Measurements from ENCODE around the gene KHDRBS2. TPM values are rescaled to one million over a fixed set of nuclear protein-coding genes. Genes with fewer than 3 reads are reported as not detected.

Gene KHDRBS2
- polyA plus RNA-seq, 1 of the 3 experiments (the other 2 are of a cell fraction): not detected

DNA sequence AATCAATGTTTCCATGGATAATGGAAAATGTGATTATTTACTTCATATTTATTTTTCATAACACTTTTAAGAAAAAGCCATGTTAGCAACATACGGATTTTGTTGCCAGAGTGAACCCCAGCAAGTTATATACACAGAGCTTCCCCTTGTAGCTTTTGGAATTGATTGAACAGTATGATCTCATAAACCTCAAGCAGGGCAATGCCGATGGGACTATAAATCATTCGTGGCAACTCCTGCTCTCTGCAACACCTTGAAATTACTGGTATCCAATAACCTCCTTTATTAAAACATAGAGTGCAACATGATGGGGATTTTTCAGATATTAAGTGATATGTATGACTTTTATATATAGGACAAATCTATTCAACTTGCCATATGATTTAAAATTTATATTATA, 428.5 kb downstream of the KHDRBS2 start:
- 10% methylated on average over 3 of the region's 3 CpGs for WGBS (ENCODE audit: low lambda C conversion rate)
- no peaks in the 10 kb centered on the region for H3K27me3 ChIP-seq (ENCODE audit: insufficient read depth)
- H3K9me2 ChIP-seq: no peaks in the 10 kb centered on the region
- no peak overlapping the region for H3K9ac ChIP-seq
- no peaks in the 10 kb centered on the region for H3F3A ChIP-seq (replicated peaks; ENCODE audit: insufficient read depth)
- TF ChIP-seq, protein P1, sequence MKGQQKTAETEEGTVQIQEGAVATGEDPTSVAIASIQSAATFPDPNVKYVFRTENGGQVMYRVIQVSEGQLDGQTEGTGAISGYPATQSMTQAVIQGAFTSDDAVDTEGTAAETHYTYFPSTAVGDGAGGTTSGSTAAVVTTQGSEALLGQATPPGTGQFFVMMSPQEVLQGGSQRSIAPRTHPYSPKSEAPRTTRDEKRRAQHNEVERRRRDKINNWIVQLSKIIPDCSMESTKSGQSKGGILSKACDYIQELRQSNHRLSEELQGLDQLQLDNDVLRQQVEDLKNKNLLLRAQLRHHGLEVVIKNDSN (IDR thresholded peaks at IDR 0.05; ENCODE audit: borderline replicate concordance, low read depth): no peak
- TF ChIP-seq RFX5 (IDR thresholded peaks at IDR 0.05; ENCODE audit: low read length): no peak
- TF ChIP-seq, protein P2, sequence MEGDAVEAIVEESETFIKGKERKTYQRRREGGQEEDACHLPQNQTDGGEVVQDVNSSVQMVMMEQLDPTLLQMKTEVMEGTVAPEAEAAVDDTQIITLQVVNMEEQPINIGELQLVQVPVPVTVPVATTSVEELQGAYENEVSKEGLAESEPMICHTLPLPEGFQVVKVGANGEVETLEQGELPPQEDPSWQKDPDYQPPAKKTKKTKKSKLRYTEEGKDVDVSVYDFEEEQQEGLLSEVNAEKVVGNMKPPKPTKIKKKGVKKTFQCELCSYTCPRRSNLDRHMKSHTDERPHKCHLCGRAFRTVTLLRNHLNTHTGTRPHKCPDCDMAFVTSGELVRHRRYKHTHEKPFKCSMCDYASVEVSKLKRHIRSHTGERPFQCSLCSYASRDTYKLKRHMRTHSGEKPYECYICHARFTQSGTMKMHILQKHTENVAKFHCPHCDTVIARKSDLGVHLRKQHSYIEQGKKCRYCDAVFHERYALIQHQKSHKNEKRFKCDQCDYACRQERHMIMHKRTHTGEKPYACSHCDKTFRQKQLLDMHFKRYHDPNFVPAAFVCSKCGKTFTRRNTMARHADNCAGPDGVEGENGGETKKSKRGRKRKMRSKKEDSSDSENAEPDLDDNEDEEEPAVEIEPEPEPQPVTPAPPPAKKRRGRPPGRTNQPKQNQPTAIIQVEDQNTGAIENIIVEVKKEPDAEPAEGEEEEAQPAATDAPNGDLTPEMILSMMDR (IDR thresholded peaks at IDR 0.05): no peak
- no peak for TF ChIP-seq MXI1 (IDR thresholded peaks at IDR 0.05; ENCODE audit: low read depth, low read length)
- TF ChIP-seq FOSL2 (IDR thresholded peaks at IDR 0.05; ENCODE audit: borderline replicate concordance, low read depth): no peak
- no peak for TF ChIP-seq YY1 (IDR thresholded peaks at IDR 0.05; ENCODE audit: low read depth)
- no peak for TF ChIP-seq NRF1 (IDR thresholded peaks at IDR 0.05; ENCODE audit: low read depth, low read length)
- TF ChIP-seq JUND (IDR thresholded peaks at IDR 0.05): no peak
- TF ChIP-seq, protein P3, sequence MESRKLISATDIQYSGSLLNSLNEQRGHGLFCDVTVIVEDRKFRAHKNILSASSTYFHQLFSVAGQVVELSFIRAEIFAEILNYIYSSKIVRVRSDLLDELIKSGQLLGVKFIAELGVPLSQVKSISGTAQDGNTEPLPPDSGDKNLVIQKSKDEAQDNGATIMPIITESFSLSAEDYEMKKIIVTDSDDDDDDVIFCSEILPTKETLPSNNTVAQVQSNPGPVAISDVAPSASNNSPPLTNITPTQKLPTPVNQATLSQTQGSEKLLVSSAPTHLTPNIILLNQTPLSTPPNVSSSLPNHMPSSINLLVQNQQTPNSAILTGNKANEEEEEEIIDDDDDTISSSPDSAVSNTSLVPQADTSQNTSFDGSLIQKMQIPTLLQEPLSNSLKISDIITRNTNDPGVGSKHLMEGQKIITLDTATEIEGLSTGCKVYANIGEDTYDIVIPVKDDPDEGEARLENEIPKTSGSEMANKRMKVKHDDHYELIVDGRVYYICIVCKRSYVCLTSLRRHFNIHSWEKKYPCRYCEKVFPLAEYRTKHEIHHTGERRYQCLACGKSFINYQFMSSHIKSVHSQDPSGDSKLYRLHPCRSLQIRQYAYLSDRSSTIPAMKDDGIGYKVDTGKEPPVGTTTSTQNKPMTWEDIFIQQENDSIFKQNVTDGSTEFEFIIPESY (IDR thresholded peaks at IDR 0.05; ENCODE audit: borderline replicate concordance, low read depth): no peak
- no peak for TF ChIP-seq TAF1 (IDR thresholded peaks at IDR 0.05; ENCODE audit: borderline replicate concordance, low read depth, low read length)
- TF ChIP-seq GATA2 (CRISPR knock-in tag; IDR thresholded peaks at IDR 0.05): no peak
- TF ChIP-seq GABPA (IDR thresholded peaks at IDR 0.05; ENCODE audit: low read depth): no peak
- TF ChIP-seq EZH2phosphoT487 (IDR thresholded peaks at IDR 0.05; ENCODE audit: borderline replicate concordance, low read depth): no peak
- TF ChIP-seq, protein P4, sequence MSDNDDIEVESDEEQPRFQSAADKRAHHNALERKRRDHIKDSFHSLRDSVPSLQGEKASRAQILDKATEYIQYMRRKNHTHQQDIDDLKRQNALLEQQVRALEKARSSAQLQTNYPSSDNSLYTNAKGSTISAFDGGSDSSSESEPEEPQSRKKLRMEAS (IDR thresholded peaks at IDR 0.05; ENCODE audit: low read depth): no peak
- TF ChIP-seq MEF2A (IDR thresholded peaks at IDR 0.05; ENCODE audit: borderline replicate concordance, low read depth): no peak
- no peak for TF ChIP-seq ELF1 (IDR thresholded peaks at IDR 0.05)
- no peak for TF ChIP-seq CHD2 (IDR thresholded peaks at IDR 0.05; ENCODE audit: low read length, partially characterized antibody)
- no peak overlapping the region for H2AFZ ChIP-seq (ENCODE audit: low read depth)
- no peaks in the 10 kb centered on the region for H4K20me1 ChIP-seq (ENCODE audit: insufficient read depth)
- H3K36me3 ChIP-seq (replicated peaks in 1 of 2; ENCODE audit: control insufficient read depth in 1 of 2, insufficient read depth in 2 of 2, low read length in 1 of 2): no peaks in the 10 kb centered on the region
- H3K4me1 ChIP-seq (ENCODE audit: control insufficient read depth in 1 of 2, insufficient read depth in 2 of 2, low read depth in 1 of 2, low read length in 1 of 2): no peaks in the 10 kb centered on the region
- H3K79me2 ChIP-seq (ENCODE audit: insufficient read depth): no peaks in the 10 kb centered on the region
- POLR2A ChIA-PET: no interaction called here
- no peak overlapping the region for H3K4me3 ChIP-seq (ENCODE audit: low read depth in 2 of 2, low read length in 1 of 2)
- H3K9me3 ChIP-seq: no peaks in the 10 kb centered on the region
- DNase-seq: no peak
- CTCF ChIA-PET: no interaction called here
- H3K4me2 ChIP-seq: no peak overlapping the region
- no peak overlapping the region for H3K27ac ChIP-seq (ENCODE audit: low read depth in 2 of 2, low read length in 1 of 2)

All from SK-N-SH (cell line).